Peyer's patch (tissue), 4 donors: Measurements from ENCODE around the gene SPATA16.

Source experiments
- POLR2A ChIP-seq, 2 donors: fragments of 450-650 bp; IDR thresholded peaks; one replicate each; pipeline ENCODE4 v1.5.1; 2017; ENCODE audit warnings: antibody characterized with exemption in 2 of 2, mild to moderate bottlenecking in 2 of 2, moderate library complexity in 2 of 2
- TF ChIP-seq, protein P1 (sequence below), 6 experiments: fragments of 450-650 bp in 4 of 6; fragments of 200-600 bp in 2 of 6; sonication (generic) in 1 of 6; IDR thresholded peaks; one replicate each; pipeline ENCODE4 v1.5.1; 2017 to 2019; ENCODE audit warnings: antibody characterized with exemption in 6 of 6, mild to moderate bottlenecking in 3 of 6, moderate library complexity in 1 of 6

- TF ChIP-seq, protein P1, sequence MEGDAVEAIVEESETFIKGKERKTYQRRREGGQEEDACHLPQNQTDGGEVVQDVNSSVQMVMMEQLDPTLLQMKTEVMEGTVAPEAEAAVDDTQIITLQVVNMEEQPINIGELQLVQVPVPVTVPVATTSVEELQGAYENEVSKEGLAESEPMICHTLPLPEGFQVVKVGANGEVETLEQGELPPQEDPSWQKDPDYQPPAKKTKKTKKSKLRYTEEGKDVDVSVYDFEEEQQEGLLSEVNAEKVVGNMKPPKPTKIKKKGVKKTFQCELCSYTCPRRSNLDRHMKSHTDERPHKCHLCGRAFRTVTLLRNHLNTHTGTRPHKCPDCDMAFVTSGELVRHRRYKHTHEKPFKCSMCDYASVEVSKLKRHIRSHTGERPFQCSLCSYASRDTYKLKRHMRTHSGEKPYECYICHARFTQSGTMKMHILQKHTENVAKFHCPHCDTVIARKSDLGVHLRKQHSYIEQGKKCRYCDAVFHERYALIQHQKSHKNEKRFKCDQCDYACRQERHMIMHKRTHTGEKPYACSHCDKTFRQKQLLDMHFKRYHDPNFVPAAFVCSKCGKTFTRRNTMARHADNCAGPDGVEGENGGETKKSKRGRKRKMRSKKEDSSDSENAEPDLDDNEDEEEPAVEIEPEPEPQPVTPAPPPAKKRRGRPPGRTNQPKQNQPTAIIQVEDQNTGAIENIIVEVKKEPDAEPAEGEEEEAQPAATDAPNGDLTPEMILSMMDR (IDR thresholded peaks at IDR 0.05): no peak
- no peak for TF ChIP-seq POLR2A (IDR thresholded peaks at IDR 0.05)
Measured at GRCh38 chr3:173090492-173090891, 50.5 kb downstream of the SPATA16 start.
